OCI-LY1 (cell line): ENCODE data around the gene FRY.

Source experiments
- CTCF ChIP-seq: fragments of 200-600 bp; sonication (generic), shearing (Covaris generic); IDR thresholded peaks from 2 replicates; pipeline ENCODE4 v1.5.1; 2017; ENCODE audit warnings: mild to moderate bottlenecking, antibody characterized with exemption, low read length, moderate library complexity, mixed read lengths
- EZH2 ChIP-seq: fragments of 200-600 bp; sonication (generic), shearing (Covaris generic); IDR thresholded peaks from 2 replicates; pipeline ENCODE4 v1.8.0; 2017; ENCODE audit warnings: borderline replicate concordance, mixed run types, mild to moderate bottlenecking, antibody characterized with exemption, low read length, moderate library complexity, mixed read lengths

GRCh38 chr13:32316028-32316339 lies 284.4 kb downstream of the FRY start:
- TF ChIP-seq CTCF: no peak
- TF ChIP-seq EZH2: no peak
